ENCODE results near the gene BBX.
A peak's percentile ranks its signal among the peaks of the same experiment; 100 is the strongest.

Gene BBX

GRCh38 chr3:107508331-107508730 is 14.4 kb upstream of the BBX start:
- TF ChIP-seq EZH2 (IDR thresholded peaks at IDR 0.05) (no peak), POLR2AphosphoS5 (IDR thresholded peaks at IDR 0.05; ENCODE audit: borderline replicate concordance, low read depth, low read length) (no peak), FOXP2 (optimal IDR thresholded peaks at IDR 0.05; ENCODE audit: control extremely low read depth, extremely low read length, insufficient read depth) (no peak)
- Histone ChIP-seq H3K4me3 (no peak overlapping the region), H3K9me3 (ENCODE audit: low read depth, low read length) (no peaks in the 10 kb centered on the region), H3K36me3 (ENCODE audit: insufficient read depth, low read length) (no peaks in the 10 kb centered on the region), H3K9ac (ENCODE audit: insufficient read length) (no peak overlapping the region), H3K27ac (no peak overlapping the region)
- no peak for DNase-seq (ENCODE audit: low read depth, low spot score)

GRCh38 chr3:107512108-107512507 is 10.7 kb upstream of the BBX start:
- DNase-seq (ENCODE audit: low read depth, low spot score), result no peak

GRCh38 chr3:107514453-107514852 is 8.3 kb upstream of the BBX start:
- Histone ChIP-seq H3K4me3 (no peak overlapping the region), H3K27ac (no peak overlapping the region), H3K36me3 (ENCODE audit: insufficient read depth, low read length) (no peaks in the 10 kb centered on the region), H3K9ac (ENCODE audit: insufficient read length) (no peak overlapping the region), H3K9me3 (ENCODE audit: low read depth, low read length) (no peaks in the 10 kb centered on the region)
- no peak for TF ChIP-seq FOXP2 (optimal IDR thresholded peaks at IDR 0.05; ENCODE audit: control extremely low read depth, extremely low read length, insufficient read depth)
- no peak for TF ChIP-seq POLR2AphosphoS5 (IDR thresholded peaks at IDR 0.05; ENCODE audit: borderline replicate concordance, low read depth, low read length)
- no peak for TF ChIP-seq EZH2 (IDR thresholded peaks at IDR 0.05)
- no peak for DNase-seq (ENCODE audit: low read depth, low spot score)

More at GRCh38 chr3:107512108-107512507, 10.7 kb upstream of the BBX start:
- H3K9me3 ChIP-seq (ENCODE audit: low read depth, low read length), result no peaks in the 10 kb centered on the region
- no peak overlapping the region for H3K4me3 ChIP-seq
- H3K36me3 ChIP-seq (ENCODE audit: insufficient read depth, low read length), result no peaks in the 10 kb centered on the region
- no peak overlapping the region for H3K9ac ChIP-seq (ENCODE audit: insufficient read length)
- no peak for TF ChIP-seq FOXP2 (optimal IDR thresholded peaks at IDR 0.05; ENCODE audit: control extremely low read depth, extremely low read length, insufficient read depth)
- TF ChIP-seq POLR2AphosphoS5 (IDR thresholded peaks at IDR 0.05; ENCODE audit: borderline replicate concordance, low read depth, low read length), result no peak
- no peak for TF ChIP-seq EZH2 (IDR thresholded peaks at IDR 0.05)
- no peak overlapping the region for H3K27ac ChIP-seq

GRCh38 chr3:107516475-107516874 is 6.3 kb upstream of the BBX start:
- no peak overlapping the region for H3K4me3 ChIP-seq
- H3K9me3 ChIP-seq (ENCODE audit: low read depth, low read length), result no peaks in the 10 kb centered on the region
- H3K9ac ChIP-seq (ENCODE audit: insufficient read length), result no peak overlapping the region
- H3K36me3 ChIP-seq (ENCODE audit: insufficient read depth, low read length), result no peaks in the 10 kb centered on the region
- H3K27ac ChIP-seq, result no peak overlapping the region
- DNase-seq (ENCODE audit: low read depth, low spot score), result no peak
- no peak for TF ChIP-seq EZH2 (IDR thresholded peaks at IDR 0.05)
- TF ChIP-seq FOXP2 (optimal IDR thresholded peaks at IDR 0.05; ENCODE audit: control extremely low read depth, extremely low read length, insufficient read depth), result no peak
- TF ChIP-seq POLR2AphosphoS5 (IDR thresholded peaks at IDR 0.05; ENCODE audit: borderline replicate concordance, low read depth, low read length), result no peak

GRCh38 chr3:107520535-107520934 is 2.2 kb upstream of the BBX start:
- H3K27ac ChIP-seq, result no peak overlapping the region
- no peak for TF ChIP-seq POLR2AphosphoS5 (IDR thresholded peaks at IDR 0.05; ENCODE audit: borderline replicate concordance, low read depth, low read length)
- no peak for TF ChIP-seq FOXP2 (optimal IDR thresholded peaks at IDR 0.05; ENCODE audit: control extremely low read depth, extremely low read length, insufficient read depth)
- no peak for TF ChIP-seq EZH2 (IDR thresholded peaks at IDR 0.05)
- no peak for DNase-seq (ENCODE audit: low read depth, low spot score)
- H3K9me3 ChIP-seq (ENCODE audit: low read depth, low read length), result no peaks in the 10 kb centered on the region
- H3K9ac ChIP-seq (ENCODE audit: insufficient read length), result no peak overlapping the region
- no peak overlapping the region for H3K4me3 ChIP-seq
- H3K36me3 ChIP-seq (ENCODE audit: insufficient read depth, low read length), result no peaks in the 10 kb centered on the region

- Histone ChIP-seq H3K9me3 (ENCODE audit: low read depth, low read length) (no peaks in the 10 kb centered on the region), H3K27ac (no peak overlapping the region), H3K9ac (ENCODE audit: insufficient read length) (no peak overlapping the region), H3K36me3 (ENCODE audit: insufficient read depth, low read length) (0 out of 2 replicates have a peak, but pooled peaks cover under 1% of the 10 kb centered on the region), H3K4me3 (no peak overlapping the region)
- TF ChIP-seq EZH2 (IDR thresholded peaks at IDR 0.05) (no peak), POLR2AphosphoS5 (IDR thresholded peaks at IDR 0.05; ENCODE audit: borderline replicate concordance, low read depth, low read length) (no peak), FOXP2 (optimal IDR thresholded peaks at IDR 0.05; ENCODE audit: control extremely low read depth, extremely low read length, insufficient read depth) (no peak)
- DNase-seq (ENCODE audit: low read depth, low spot score), result no peak
Measured at GRCh38 chr3:107521469-107522059, 1.2 kb upstream of the BBX start.

- DNase-seq (ENCODE audit: low read depth, low spot score), result no peak
Measured at GRCh38 chr3:107523289-107523538, 452 bp downstream of the BBX start.

GRCh38 chr3:107523539-107524325 is 970 bp downstream of the BBX start:
- peak overlapping the region; percentile 70 for H3K27ac ChIP-seq
- peak overlapping the region; percentile 98 for H3K4me3 ChIP-seq
- H3K9me3 ChIP-seq (ENCODE audit: low read depth, low read length), result no peaks in the 10 kb centered on the region
- H3K36me3 ChIP-seq (ENCODE audit: insufficient read depth, low read length), result 0 out of 2 replicates have a peak, but pooled peaks cover 8% of the 10 kb centered on the region
- DNase-seq (ENCODE audit: low read depth, low spot score), result no peak
- H3K9ac ChIP-seq (ENCODE audit: insufficient read length), result peak overlapping the region; percentile 83
- TF ChIP-seq FOXP2 (optimal IDR thresholded peaks at IDR 0.05; ENCODE audit: control extremely low read depth, extremely low read length, insufficient read depth) (no peak), EZH2 (IDR thresholded peaks at IDR 0.05) (no peak), POLR2AphosphoS5 (IDR thresholded peaks at IDR 0.05; ENCODE audit: borderline replicate concordance, low read depth, low read length) (peak; percentile 36; the same call in 1 of the 2 replicates)

More at GRCh38 chr3:107523289-107523538, 452 bp downstream of the BBX start:
- 0 out of 2 replicates have a peak, but pooled peaks cover 8% of the 10 kb centered on the region for H3K36me3 ChIP-seq (ENCODE audit: insufficient read depth, low read length)
- no peaks in the 10 kb centered on the region for H3K9me3 ChIP-seq (ENCODE audit: low read depth, low read length)
- H3K27ac ChIP-seq, result peak overlapping the region; percentile 70
- TF ChIP-seq POLR2AphosphoS5 (IDR thresholded peaks at IDR 0.05; ENCODE audit: borderline replicate concordance, low read depth, low read length) (no peak), FOXP2 (optimal IDR thresholded peaks at IDR 0.05; ENCODE audit: control extremely low read depth, extremely low read length, insufficient read depth) (no peak), EZH2 (IDR thresholded peaks at IDR 0.05) (no peak)
- H3K9ac ChIP-seq (ENCODE audit: insufficient read length), result peak overlapping the region; percentile 83
- peak overlapping the region; percentile 98 for H3K4me3 ChIP-seq
